OCI-LY1 (cell line): Measurements from ENCODE around the gene ZNF568.

ENCODE experiments used
- H2AFZ ChIP-seq: fragments of 200-600 bp; sonication (generic), shearing (Covaris generic); 2 replicates; pipeline ENCODE4 v1.6.0; 2014; ENCODE audit warnings: antibody characterized with exemption, mild to moderate bottlenecking, low read length
- H3F3A ChIP-seq: fragments of 200-600 bp; sonication (generic), shearing (Covaris generic); 2 replicates; pipeline ENCODE4 v1.6.0; 2014; ENCODE audit warnings: mild to moderate bottlenecking, antibody characterized with exemption, low read length, moderate library complexity; ENCODE audit not compliant: insufficient read depth
- H3K27ac ChIP-seq: fragments of 200-600 bp; sonication (generic); 2 replicates; pipeline ENCODE4 v1.5.1; 2014; ENCODE audit warnings: low read length, mixed run types, mild to moderate bottlenecking, low read depth; ENCODE audit not compliant: poor library complexity, severe bottlenecking
- H3K27me3 ChIP-seq: fragments of 200-600 bp; sonication (generic); 2 replicates; pipeline ENCODE4 v1.6.0; 2014; ENCODE audit warnings: antibody characterized with exemption, mild to moderate bottlenecking, low read length, moderate library complexity; ENCODE audit not compliant: insufficient read depth
- H3K36me3 ChIP-seq: fragments of 200-600 bp; sonication (generic); 2 replicates; pipeline ENCODE4 v1.6.1; 2014; ENCODE audit warnings: mild to moderate bottlenecking, antibody characterized with exemption, low read length, moderate library complexity, mixed read lengths; ENCODE audit not compliant: insufficient read depth
- H3K4me1 ChIP-seq: fragments of 200-600 bp; sonication (generic); 2 replicates; pipeline ENCODE4 v1.5.1; 2014; ENCODE audit warnings: mild to moderate bottlenecking, low read length, moderate library complexity; ENCODE audit not compliant: insufficient read depth, severe bottlenecking
- H3K4me2 ChIP-seq: fragments of 200-600 bp; sonication (generic), shearing (Covaris generic); 2 replicates; pipeline ENCODE4 v1.6.1; 2014; ENCODE audit warnings: low read length
- H3K4me3 ChIP-seq: fragments of 200-600 bp; sonication (generic); 2 replicates; pipeline ENCODE4 v1.5.1; 2014; ENCODE audit warnings: low read length, low read depth, mild to moderate bottlenecking, mixed read lengths; ENCODE audit not compliant: poor library complexity, severe bottlenecking
- H3K79me2 ChIP-seq: fragments of 200-600 bp; shearing (Covaris generic); 2 replicates; pipeline ENCODE4 v1.6.1; 2016; ENCODE audit warnings: mixed run types, low read length, mixed read lengths; ENCODE audit not compliant: insufficient read depth
- H3K9ac ChIP-seq: fragments of 200-600 bp; sonication (generic), shearing (Covaris generic); 2 replicates; pipeline ENCODE4 v1.6.1; 2014; ENCODE audit warnings: mild to moderate bottlenecking, low read length, mixed read lengths
- H3K9me2 ChIP-seq: fragments of 200-600 bp; sonication (generic), shearing (Covaris generic); 2 replicates; pipeline ENCODE4 v1.6.1; 2014; ENCODE audit warnings: low read depth, mild to moderate bottlenecking, low read length, mixed read lengths
- H3K9me3 ChIP-seq: fragments of 200-600 bp; shearing (Covaris generic); 2 replicates; pipeline ENCODE4 v1.6.1; 2014; ENCODE audit warnings: low read length, mixed read lengths
- H4K20me1 ChIP-seq: fragments of 200-600 bp; sonication (generic), shearing (Covaris generic); 2 replicates; pipeline ENCODE4 v1.6.0; 2016; ENCODE audit warnings: mild to moderate bottlenecking, low read length; ENCODE audit not compliant: insufficient read depth
- CTCF ChIP-seq: fragments of 200-600 bp; sonication (generic), shearing (Covaris generic); IDR thresholded peaks from 2 replicates; pipeline ENCODE4 v1.5.1; 2017; ENCODE audit warnings: mild to moderate bottlenecking, antibody characterized with exemption, low read length, moderate library complexity, mixed read lengths
- EZH2 ChIP-seq: fragments of 200-600 bp; sonication (generic), shearing (Covaris generic); IDR thresholded peaks from 2 replicates; pipeline ENCODE4 v1.8.0; 2017; ENCODE audit warnings: borderline replicate concordance, mixed run types, mild to moderate bottlenecking, antibody characterized with exemption, low read length, moderate library complexity, mixed read lengths

ZNF568 gene

GRCh38 chr19:36950335-36951119 is 34.4 kb downstream of the ZNF568 start:
- no peak for TF ChIP-seq CTCF
- TF ChIP-seq EZH2, result no peak
- Histone ChIP-seq H3K4me1 (no peaks in the 10 kb centered on the region), H3K9me2 (no peaks in the 10 kb centered on the region), H3K27ac (no peak overlapping the region), H3F3A (no peaks in the 10 kb centered on the region), H3K9me3 (peaks cover 24% of the 10 kb centered on the region; the same call in 1 of the 2 replicates), H2AFZ (no peak overlapping the region), H4K20me1 (no peaks in the 10 kb centered on the region), H3K9ac (no peak overlapping the region), H3K4me3 (no peak overlapping the region), H3K79me2 (no peaks in the 10 kb centered on the region), H3K36me3 (no peaks in the 10 kb centered on the region), H3K4me2 (no peak overlapping the region), H3K27me3 (no peaks in the 10 kb centered on the region)

GRCh38 chr19:36962346-36962745 is 46.2 kb downstream of the ZNF568 start:
- Histone ChIP-seq H3K4me2 (no peak overlapping the region), H3K79me2 (no peaks in the 10 kb centered on the region), H4K20me1 (no peaks in the 10 kb centered on the region), H3K36me3 (no peaks in the 10 kb centered on the region), H3K27me3 (no peaks in the 10 kb centered on the region), H3K4me1 (no peaks in the 10 kb centered on the region), H3K27ac (no peak overlapping the region), H3K9me3 (no peaks in the 10 kb centered on the region), H3F3A (no peaks in the 10 kb centered on the region), H3K9ac (no peak overlapping the region), H2AFZ (no peak overlapping the region), H3K9me2 (no peaks in the 10 kb centered on the region), H3K4me3 (no peak overlapping the region)
- no peak for TF ChIP-seq EZH2
- TF ChIP-seq CTCF, result no peak

GRCh38 chr19:36963280-36963679 is 47.1 kb downstream of the ZNF568 start:
- TF ChIP-seq CTCF, result no peak
- TF ChIP-seq EZH2, result no peak
- Histone ChIP-seq H3K9me3 (no peaks in the 10 kb centered on the region), H3K27me3 (no peaks in the 10 kb centered on the region), H2AFZ (no peak overlapping the region), H3K4me3 (no peak overlapping the region), H3F3A (no peaks in the 10 kb centered on the region), H4K20me1 (no peaks in the 10 kb centered on the region), H3K9ac (no peak overlapping the region), H3K4me2 (no peak overlapping the region), H3K27ac (no peak overlapping the region), H3K9me2 (no peaks in the 10 kb centered on the region), H3K4me1 (no peaks in the 10 kb centered on the region), H3K79me2 (no peaks in the 10 kb centered on the region), H3K36me3 (no peaks in the 10 kb centered on the region)
